ENCODE results near the gene PDGFC. TPM values are rescaled to one million over a fixed set of nuclear protein-coding genes. Genes with fewer than 3 reads are reported as not detected.

The PDGFC gene
- total RNA-seq, 1 donor from 2014 or later: 56.7 TPM

DNA sequence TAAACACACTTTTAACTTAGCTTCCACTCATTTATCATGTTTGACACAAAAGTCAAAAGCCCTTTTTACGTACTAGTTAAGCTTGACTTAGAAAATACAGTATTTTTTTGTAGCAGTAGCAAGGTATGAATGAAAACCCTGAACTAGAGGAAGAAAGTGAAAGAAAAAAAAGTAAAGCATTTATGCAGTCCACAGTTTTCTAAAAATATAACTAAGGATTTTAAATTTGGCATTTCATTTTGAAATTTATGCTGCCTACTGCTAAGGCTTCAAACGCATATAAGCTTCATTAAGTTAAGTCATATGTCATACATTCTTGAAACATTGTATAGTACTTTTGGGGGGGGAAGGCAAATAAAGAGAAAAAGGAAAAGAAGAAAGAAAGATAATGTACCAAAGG, 201.5 kb downstream of the PDGFC start:
- TF ChIP-seq, protein P1, sequence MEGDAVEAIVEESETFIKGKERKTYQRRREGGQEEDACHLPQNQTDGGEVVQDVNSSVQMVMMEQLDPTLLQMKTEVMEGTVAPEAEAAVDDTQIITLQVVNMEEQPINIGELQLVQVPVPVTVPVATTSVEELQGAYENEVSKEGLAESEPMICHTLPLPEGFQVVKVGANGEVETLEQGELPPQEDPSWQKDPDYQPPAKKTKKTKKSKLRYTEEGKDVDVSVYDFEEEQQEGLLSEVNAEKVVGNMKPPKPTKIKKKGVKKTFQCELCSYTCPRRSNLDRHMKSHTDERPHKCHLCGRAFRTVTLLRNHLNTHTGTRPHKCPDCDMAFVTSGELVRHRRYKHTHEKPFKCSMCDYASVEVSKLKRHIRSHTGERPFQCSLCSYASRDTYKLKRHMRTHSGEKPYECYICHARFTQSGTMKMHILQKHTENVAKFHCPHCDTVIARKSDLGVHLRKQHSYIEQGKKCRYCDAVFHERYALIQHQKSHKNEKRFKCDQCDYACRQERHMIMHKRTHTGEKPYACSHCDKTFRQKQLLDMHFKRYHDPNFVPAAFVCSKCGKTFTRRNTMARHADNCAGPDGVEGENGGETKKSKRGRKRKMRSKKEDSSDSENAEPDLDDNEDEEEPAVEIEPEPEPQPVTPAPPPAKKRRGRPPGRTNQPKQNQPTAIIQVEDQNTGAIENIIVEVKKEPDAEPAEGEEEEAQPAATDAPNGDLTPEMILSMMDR (conservative IDR thresholded peaks at IDR 0.05; ENCODE audit: low read depth, low read length): no peak
- DNase-seq (ENCODE audit: low read depth): no peak
- no peak overlapping the region for H3K4me3 ChIP-seq (ENCODE audit: low read depth, low read length)

DNA sequence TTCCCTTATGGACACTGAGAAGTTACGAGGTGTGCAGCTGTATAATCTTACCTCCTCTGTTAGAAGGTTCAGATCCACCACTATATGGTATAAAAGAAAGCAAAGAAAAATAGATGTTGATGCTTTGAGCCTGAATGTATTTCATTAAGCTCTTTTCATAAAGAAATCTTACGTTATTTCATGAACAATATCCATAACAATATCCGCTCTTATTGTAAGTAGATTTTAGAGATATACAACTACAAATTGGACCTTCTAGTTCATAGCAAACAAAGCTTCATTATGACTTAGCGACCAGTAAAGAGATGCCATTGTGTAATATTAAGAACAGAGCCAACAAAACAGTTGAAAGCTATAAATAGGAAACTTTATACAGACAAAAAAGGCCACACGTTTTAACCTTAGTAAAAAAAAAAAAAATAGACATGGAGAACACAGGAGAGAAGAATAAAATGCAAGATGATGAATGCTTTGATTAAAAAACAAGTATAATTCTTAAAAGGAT, 203.6 kb downstream of the PDGFC start:
- TF ChIP-seq, protein P1 (conservative IDR thresholded peaks at IDR 0.05; ENCODE audit: low read depth, low read length): no peak
- H3K4me3 ChIP-seq (ENCODE audit: low read depth, low read length): no peak overlapping the region
- DNase-seq (ENCODE audit: low read depth): no peak

DNA sequence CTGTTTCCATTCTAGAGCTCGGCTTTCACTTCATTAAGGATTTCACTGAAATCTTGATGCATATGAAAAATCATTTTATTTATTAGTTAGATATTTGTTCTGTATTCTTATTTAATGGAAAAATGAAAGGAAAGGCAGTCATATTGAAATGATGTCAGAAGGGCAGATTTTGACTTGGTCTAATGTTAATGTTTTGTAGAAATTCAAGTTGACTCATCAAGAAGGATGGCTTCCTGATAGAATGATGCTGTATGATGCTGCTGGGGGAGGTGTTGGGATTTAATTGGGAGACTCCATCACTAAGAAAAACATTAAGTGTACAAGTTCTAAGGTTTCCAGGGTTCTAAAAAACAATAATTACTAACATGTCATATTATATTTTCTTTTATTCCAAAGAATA, 204.8 kb downstream of the PDGFC start:
- no peak for DNase-seq (ENCODE audit: low read depth)
- no peak overlapping the region for H3K4me3 ChIP-seq (ENCODE audit: low read depth, low read length)
- TF ChIP-seq, protein P1 (conservative IDR thresholded peaks at IDR 0.05; ENCODE audit: low read depth, low read length): no peak

DNA sequence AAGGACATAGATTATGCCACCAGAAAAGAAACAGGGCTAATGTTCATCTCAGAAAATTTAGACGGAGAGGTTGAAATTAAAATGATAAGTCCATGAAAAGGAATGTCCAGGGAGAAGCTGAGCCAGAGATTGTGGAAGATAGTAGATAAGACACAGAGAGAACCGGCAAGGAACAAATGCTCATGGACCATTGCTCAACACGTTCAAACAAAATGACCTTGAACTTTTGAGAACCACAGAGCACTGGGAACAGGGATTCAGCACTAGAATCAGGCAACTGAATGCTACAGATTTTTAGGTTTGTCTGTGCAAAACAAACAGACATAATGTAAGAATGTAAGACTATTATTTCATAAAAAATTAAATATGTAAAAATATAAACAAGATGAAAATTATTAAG, 206.3 kb downstream of the PDGFC start:
- DNase-seq (ENCODE audit: low read depth): no peak
- no peak overlapping the region for H3K4me3 ChIP-seq (ENCODE audit: low read depth, low read length)
- TF ChIP-seq, protein P1 (conservative IDR thresholded peaks at IDR 0.05; ENCODE audit: low read depth, low read length): no peak

DNA sequence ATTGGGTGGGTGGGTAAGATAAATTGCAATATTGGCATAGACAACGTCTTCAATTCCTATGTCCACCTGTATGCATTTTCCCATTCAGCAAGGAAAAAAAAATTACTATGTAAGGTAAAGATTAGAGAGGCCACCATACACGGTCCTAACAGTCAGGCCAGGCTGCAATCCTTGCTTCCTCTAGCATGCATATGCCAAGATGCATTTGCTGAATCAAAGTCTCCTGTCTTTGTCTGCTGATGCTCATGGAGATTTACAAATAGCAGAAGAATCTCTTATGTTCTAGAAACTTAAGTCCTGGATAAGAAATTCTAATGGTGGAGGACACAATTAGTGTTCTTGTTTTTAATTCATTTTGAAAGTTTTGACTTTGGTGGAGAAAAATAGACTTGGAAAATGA, 206.8 kb downstream of the PDGFC start:
- no peak overlapping the region for H3K4me3 ChIP-seq (ENCODE audit: low read depth, low read length)
- TF ChIP-seq, protein P1 (conservative IDR thresholded peaks at IDR 0.05; ENCODE audit: low read depth, low read length): no peak
- no peak for DNase-seq (ENCODE audit: low read depth)

DNA sequence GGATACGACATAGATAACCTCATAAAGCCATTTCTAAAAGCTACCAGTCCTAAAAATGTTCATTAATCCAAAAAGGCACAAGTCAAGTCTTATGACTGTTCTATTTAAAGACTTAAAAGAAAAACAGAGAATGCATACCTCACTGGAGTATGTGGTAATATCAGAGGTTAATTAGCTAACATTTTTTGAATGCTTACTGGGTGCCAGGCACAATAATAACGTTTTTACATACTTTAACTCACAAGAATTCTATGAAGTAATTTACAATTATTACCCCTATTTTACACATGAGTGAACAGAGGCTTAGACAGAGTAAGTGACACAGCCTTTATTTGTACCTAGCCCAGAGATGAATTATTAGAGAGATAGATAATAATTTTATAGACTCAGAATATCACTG, 207.5 kb downstream of the PDGFC start:
- H3K4me3 ChIP-seq (ENCODE audit: low read depth, low read length): no peak overlapping the region
- TF ChIP-seq, protein P1 (conservative IDR thresholded peaks at IDR 0.05; ENCODE audit: low read depth, low read length): no peak
- no peak for DNase-seq (ENCODE audit: low read depth)

DNA sequence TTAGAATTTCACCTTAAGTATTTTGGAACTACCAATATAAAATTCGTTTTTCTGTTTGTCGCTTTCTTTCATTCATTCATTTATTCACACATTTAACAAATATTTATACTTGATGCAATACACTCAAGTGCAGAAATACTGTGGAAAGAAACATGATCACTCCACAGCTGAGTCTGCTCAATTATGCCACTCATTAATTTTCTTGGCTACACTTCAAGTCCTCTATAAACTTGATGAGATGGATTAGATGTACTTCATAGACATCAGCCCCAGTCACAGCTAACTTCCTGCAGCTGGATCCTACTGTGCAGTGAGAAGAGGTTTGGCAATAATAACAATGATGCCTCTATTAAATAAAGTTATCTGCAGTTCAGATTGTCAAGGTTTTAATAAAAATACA, 208.1 kb downstream of the PDGFC start:
- TF ChIP-seq, protein P1 (conservative IDR thresholded peaks at IDR 0.05; ENCODE audit: low read depth, low read length): no peak
- DNase-seq (ENCODE audit: low read depth): no peak
- no peak overlapping the region for H3K4me3 ChIP-seq (ENCODE audit: low read depth, low read length)
